HL-60/S4 treated with retinoic acid at 250 ng/mL for 4 days and 3 days (cell line): ENCODE measurements around the gene ARMCX4.
"Not testable (repeated sequence)": the region's sequence is repeated elsewhere in the genome, so short reads cannot be mapped to it uniquely, and the experiment has no call there.

Source experiments
- in situ Hi-C: fragments of 300-500 bp; cut with MboI; formaldehyde crosslinking; loops from 2 replicates; pipeline ENCODE4 v1.7.0; 2022; ENCODE audit warnings: low sequenced_read_pairs

ARMCX4 gene

GRCh38 chrX:101485212-101485949 is at the start of gene ARMCX4:
ARMCX4 (plus strand) TSS chrX:101485456; CDS start chrX:101488590, 3,134 bp downstream.
- in situ Hi-C loops, result no loop called here

- in situ Hi-C loops, result no loop called here
Observed at GRCh38 chrX:101442085-101442484, 43.2 kb upstream of the ARMCX4 start.

- in situ Hi-C loops, result no loop called here
Observed at GRCh38 chrX:101449279-101449678, 36.0 kb upstream of the ARMCX4 start.

- in situ Hi-C loops, result no loop called here
Observed at GRCh38 chrX:101450085-101450484, 35.2 kb upstream of the ARMCX4 start.

- in situ Hi-C loops, result no loop called here
Observed at GRCh38 chrX:101450961-101451360, 34.3 kb upstream of the ARMCX4 start.

GRCh38 chrX:101452056-101452455 is 33.2 kb upstream of the ARMCX4 start:
- in situ Hi-C loops, result no loop called here

- in situ Hi-C loops, result no loop called here
Observed at GRCh38 chrX:101460669-101461068, 24.6 kb upstream of the ARMCX4 start.

GRCh38 chrX:101462892-101463291 is 22.4 kb upstream of the ARMCX4 start:
- in situ Hi-C loops, result no loop called here

GRCh38 chrX:101478366-101478765 is 6.9 kb upstream of the ARMCX4 start:
- in situ Hi-C loops, result no loop called here

GRCh38 chrX:101482296-101482695 is 3.0 kb upstream of the ARMCX4 start:
- in situ Hi-C loops, result no loop called here

- in situ Hi-C loops, result no loop called here
Observed at GRCh38 chrX:101483705-101484104, 1.6 kb upstream of the ARMCX4 start.

GRCh38 chrX:101484135-101484534 is 1.1 kb upstream of the ARMCX4 start:
- in situ Hi-C loops, result no loop called here

GRCh38 chrX:101488796-101489195 is 3.5 kb downstream of the ARMCX4 start:
- in situ Hi-C loops, result no loop called here

GRCh38 chrX:101491943-101492342 is 6.7 kb downstream of the ARMCX4 start:
- in situ Hi-C loops, result no loop called here

- in situ Hi-C loops, result no loop called here
Observed at GRCh38 chrX:101493225-101493624, 8.0 kb downstream of the ARMCX4 start.

- in situ Hi-C loops, result not testable (repeated sequence)
Observed at GRCh38 chrX:101502929-101503328, 17.7 kb downstream of the ARMCX4 start.

- in situ Hi-C loops, result no loop called here
Observed at GRCh38 chrX:101507372-101507771, 22.1 kb downstream of the ARMCX4 start.

GRCh38 chrX:101507986-101508385 is 22.7 kb downstream of the ARMCX4 start:
- in situ Hi-C loops, result no loop called here

GRCh38 chrX:101530944-101531343 is 45.7 kb downstream of the ARMCX4 start:
- in situ Hi-C loops, result no loop called here
